HG03066 (cell line): Measurements from ENCODE around the gene CFAP77.

Experiments
- ATAC-seq: cut with Tn5 transposase; IDR thresholded peaks from one replicate; pipeline ENCODE4 v1.9.1; 2021; ENCODE audit warnings: low read depth; ENCODE audit not compliant: unreplicated experiment

CFAP77 gene

DNA sequence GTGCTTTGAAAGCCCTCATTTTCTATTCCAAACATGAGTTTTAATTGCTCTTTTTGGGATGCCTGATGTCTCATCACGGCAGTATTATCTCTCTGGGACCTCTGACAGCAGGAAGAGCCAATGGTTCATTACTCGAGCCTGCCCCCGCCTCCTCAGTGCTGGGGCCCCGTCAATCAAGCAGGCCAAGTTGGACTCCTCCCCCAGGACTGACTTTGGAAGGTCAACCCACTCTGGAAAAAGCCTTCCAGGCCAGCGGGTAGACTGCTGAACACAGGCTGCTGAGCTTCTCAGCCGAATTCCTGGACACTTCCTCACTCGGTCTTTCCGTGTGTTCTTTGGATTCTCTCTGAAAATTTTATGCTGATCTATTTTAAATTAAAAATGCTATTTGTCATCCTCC lies 162.9 kb downstream of the CFAP77 start:
- no peak for ATAC-seq

DNA sequence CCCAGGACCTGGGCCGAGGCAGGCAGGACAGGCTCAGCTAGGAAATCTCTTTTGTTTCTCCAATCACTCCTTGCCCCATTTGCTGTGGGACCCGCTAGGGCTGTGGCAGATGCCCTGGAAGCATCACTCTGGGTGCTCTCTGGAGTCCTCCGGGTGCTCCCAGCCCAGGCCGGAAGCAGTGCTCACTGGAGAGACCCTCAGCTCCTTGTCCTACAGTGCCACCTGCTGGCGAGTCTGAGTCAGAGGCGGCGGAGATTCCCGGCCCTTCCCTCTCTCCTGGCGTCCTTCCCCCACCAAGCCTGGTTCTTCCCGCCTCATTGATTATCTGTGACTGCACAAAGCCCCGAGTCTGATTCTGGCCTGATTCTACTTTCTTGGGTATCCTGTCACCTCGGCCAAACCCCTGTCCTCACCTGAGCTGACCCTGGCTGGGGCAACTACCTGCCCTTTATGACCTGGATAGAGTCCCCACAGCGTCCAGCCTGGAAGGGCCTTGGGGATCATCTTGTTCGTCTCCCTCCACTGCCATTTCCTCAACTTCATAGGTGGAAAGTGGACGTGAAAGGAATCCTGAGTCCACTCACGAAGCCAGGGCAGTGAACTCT lies 165.1 kb downstream of the CFAP77 start:
- ATAC-seq: no peak

DNA sequence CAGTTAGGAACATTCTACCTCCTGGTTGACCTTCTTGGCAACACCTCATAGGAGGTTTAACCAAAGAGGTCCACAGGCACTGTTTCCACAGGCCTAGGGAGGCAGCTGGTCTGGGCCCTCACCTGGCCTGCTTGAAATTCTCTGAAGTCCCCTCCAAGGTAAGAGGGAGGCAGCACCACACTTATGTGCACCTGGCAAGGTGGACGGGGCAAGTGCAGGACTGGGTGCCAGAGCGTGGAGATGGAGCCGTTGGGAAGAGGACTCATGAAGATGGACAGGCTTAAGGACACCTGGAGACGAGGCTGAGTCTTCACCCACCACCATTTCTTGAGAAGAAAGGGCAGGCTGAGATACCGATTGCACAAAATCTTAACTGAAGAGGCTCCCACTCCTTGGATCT lies 165.8 kb downstream of the CFAP77 start:
- ATAC-seq: no peak

DNA sequence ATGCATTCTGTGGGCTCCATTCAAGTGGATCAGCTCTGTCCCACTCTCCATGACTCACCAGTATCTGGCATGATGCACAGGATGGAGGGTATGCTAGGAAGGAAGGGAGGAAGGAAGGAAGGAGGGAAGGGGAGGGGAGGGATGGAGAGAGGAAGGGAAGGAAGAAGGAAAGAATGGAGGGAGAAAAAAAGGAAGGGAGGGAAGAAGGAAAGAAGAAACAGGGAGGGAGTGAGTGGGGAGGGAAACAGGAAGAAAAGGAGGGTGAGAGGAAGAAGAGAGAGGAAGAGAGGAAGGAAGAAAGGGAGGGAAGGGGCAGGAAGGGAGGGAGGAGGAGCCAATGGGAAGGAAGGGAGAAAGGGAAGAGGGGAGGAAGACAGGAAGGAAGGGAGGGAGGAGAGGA lies 167.1 kb downstream of the CFAP77 start:
- no peak for ATAC-seq

DNA sequence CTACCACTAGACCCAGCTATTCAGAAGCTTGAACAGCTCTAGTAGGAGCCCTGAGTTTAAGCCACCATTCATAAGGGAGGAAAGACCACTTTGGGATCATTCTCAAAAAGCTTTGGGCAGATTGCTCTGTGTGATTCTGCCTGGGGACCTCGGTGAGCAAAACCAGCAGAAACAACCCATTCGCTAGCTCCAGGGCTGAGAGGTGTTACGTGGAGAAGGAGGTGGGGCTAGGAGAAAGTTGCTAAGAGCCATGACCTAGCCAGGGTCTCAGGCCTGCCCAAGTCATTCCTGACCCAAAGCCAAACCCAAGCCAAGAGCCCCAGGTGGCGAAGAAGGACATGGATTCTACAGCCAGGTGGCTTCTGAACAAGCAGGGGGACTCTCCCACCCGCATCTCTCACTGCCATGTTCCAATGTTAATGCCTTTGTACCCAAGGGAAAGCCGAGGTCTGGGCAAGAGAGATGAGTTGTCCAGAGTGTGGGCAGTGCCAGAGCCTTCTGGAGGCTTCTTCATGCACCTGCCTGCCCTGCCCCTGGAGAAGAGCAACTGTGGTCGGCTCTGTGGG lies 168.4 kb downstream of the CFAP77 start:
- ATAC-seq: no peak

DNA sequence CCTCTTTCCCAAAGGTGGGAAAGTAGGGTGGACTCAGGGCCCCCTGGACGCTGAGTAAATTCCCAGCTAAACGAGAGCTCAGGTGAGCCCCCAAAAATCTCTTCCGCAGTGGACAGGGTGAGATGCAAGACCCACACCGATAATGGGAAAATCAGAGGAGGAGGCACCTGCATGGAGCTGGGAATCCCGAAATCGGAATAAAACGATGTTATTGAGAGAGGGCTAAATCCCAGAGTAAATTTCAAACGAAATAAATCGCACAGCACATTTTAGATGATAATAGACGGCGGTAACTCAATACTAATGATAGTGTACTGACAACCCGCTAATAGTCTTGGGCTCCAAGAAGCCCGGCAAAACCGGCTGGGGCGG lies 169.4 kb downstream of the CFAP77 start:
- ATAC-seq: no peak

DNA sequence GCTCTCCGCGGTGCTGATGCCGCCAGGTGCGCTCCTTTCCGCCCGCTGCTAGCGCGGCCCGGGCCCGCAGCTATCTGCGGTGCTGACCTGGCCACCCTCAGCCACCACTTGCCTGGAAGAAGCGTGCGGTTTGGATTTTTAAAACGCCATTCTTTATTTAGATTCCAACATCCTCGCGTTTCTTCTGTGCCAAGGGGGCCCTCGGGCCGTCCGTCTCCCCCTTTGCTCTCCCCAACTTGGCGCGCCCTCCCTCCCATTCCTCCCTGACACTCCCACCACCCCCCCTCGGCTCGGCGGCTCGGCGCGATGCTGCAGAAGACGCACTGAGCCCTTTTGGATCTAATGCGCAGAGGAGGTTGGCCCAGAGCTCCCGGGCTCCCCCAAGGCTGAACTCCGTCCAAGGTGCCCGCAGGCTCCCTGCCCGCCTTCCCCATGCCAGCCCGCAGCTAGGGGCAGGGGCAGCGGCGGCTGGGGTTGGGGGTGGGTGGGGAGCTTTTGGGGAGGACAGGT lies 172.3 kb downstream of the CFAP77 start, which contains the start of gene BARHL1:
Gene BARHL1, plus strand, starts transcription at position 331 of the 510 bp plus-strand sequence. CDS start 192 bp downstream, outside the sequence.
- ATAC-seq: no peak

DNA sequence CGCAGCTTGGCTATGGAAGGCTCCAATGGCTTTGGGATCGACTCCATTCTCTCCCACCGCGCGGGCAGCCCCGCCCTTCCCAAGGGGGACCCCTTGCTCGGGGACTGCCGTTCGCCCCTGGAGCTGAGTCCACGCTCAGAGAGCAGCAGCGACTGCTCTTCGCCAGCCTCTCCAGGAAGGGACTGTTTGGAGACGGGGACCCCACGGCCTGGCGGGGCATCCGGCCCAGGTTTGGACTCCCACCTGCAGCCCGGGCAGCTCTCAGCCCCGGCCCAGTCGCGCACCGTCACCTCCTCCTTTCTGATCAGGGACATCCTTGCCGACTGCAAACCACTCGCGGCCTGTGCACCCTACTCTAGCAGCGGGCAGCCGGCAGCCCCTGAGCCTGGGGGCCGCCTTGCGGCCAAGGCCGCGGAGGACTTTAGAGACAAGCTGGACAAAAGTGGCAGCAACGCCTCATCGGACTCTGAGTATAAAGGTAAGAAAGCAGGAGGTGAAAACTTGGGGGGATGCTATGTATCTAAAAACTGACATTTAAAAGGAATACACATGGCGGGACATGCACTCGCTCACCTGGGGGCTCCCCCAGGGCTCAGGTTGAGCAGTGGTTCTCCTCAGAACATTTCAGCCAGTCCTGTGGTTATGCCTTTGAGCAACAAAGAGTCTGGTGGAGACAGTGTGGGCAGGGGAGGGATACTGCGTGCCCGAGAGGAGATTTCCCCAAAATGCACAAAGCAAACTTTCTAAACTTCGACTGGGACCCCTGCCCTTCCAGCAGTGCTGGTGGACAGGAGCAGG lies 173.0 kb downstream of the CFAP77 start:
- ATAC-seq: no peak

DNA sequence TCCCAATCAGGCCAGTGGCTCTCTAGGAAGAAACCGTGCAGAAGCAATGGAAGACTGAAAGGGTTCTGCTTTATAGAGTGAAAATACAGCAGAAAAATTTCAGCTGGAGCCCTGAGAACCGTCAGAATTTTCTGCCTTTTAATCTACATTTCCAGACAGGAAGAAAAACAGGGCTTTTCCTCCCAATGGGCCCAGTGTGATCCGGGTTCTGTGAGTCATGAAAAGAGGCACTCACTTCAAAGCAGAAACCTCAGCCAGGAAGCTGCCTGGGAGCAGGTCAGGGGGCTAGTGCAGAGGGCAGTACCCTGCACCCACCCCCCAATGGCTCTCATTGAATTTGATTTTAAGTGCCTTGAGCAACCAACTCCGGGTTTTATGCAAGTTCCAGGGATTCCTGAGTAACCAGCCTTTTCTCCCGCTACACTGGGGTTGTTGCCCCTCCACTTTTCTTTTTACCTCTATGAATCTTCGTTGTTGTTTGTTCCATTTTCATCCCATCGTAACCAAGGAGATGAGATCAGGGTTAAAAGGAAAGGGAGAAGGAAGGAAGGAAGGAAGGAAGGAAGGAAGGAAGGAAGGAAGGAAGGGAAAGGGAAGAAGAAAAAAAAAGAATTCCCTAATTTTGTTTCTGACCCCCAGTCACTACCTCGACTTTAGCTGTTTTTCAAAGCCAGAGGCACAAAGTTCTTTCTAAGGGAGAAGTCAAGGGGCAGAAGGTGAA lies 173.7 kb downstream of the CFAP77 start:
- no peak for ATAC-seq

DNA sequence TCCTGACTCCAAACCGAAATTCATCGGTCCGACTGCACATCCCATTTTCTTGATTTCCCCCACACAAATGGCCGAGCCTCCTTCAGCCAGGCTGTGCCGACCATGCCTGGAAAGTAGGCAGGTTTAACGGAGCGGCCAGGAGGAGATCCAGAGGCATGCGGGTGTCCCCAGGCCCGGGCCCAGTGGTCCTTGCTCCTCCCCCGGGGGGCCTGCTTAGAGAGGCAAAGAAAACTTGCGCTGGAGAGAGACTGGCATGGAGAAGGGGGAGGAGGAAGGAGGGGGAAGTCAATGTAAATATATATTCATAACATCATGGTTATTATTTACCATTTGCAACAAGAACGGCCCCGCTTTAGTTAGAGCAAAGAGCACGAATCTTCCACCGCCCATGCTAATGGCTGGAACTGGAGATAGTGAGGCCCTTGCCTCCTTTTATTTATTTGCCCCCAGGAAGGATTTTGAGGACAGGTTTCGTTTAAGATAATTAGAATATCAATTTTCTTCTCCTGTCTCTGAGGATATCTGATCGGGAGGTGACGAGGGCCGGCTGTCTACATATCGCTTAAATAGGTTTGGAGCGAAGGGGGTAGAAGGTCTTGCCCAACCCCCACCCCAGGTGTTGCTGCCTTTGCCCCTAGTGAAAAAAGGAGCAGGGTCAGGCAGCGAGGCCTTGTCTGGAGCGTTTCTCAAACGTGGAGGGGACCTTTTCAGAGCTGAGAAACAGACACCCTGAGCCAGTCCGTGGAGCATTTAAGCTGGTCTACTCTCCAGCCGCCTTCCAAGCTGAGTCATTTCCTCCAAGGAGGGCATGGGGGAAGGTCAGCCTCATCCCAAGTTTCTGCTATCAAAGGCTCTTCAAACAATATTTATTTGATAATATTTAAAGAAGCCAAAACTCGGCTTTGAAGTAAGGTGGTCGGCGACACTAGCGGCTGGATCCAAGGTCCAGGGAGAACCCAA lies 174.9 kb downstream of the CFAP77 start:
- no peak for ATAC-seq

DNA sequence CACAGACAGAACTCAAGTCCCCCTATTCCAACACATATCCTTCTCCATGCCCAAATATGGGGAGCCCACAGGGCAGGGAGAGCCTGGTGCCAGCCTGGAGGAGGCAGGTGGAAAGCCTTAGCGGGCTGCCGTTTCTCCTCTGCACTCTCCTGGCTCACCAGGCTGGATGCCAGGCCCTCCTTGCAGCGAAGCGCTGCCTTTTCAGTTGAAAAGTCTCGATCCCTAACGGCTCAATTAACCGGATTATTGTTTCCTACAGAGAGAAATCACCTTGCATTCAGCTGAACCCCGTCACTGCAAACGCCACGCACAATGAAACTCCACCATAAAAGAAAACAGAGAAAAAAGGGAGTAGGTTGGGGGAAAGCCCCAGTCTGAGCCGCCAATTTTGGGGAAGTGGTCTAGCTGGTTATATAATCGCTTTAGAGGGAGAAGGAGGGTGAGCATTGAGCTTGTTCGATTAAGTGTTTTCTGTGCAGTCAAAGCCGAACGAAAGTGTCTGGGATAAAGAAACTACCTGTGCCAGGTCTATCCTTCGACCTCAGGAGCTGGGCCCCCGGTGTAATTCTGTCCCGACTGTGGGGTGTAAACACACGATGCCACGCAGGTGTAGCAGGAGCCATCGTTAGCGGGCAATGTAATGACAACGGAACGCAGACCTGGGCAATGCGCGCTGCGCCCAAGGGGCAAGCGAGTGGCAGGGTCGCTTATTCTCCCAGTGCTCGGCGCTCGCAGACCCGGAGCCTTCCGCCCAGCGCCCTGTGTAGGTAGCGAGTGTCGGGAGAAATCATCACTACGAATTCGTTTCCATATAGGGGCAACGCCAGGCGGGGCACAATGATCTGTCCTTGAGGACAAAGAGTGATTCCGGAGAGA lies 176.2 kb downstream of the CFAP77 start:
- ATAC-seq: no peak

DNA sequence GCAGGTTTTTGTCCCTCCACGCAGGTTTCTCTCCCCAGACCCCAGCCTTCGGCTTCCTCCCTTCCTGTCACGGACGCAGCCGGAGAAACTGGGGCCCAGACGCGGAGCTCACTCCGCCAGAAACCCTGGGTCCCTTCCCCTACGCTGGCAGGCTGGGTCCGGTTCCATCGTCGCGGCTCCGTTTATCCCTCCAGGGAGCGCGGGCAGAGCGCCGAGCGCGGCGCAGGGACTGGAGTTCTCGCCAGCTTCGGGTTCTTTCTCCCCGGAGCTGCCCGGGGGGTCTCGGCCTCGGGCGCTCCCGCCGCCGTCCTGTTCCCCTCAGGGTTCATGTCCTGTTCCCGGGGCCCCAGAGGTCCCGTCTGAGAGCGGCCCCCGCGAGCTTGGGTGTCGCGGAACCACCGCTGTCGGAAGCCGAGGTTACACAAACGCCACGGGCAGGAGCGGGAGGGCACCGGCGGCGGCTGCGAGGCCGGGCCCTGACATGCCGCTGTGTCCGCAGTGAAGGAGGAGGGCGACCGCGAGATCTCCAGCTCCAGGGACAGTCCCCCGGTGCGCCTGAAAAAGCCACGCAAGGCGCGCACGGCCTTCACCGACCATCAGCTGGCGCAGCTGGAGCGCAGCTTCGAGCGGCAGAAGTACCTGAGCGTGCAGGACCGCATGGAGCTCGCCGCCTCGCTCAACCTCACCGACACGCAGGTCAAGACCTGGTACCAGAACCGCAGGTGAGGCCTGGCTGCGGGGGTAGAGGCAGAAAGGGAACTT lies 177.0 kb downstream of the CFAP77 start:
- no peak for ATAC-seq

DNA sequence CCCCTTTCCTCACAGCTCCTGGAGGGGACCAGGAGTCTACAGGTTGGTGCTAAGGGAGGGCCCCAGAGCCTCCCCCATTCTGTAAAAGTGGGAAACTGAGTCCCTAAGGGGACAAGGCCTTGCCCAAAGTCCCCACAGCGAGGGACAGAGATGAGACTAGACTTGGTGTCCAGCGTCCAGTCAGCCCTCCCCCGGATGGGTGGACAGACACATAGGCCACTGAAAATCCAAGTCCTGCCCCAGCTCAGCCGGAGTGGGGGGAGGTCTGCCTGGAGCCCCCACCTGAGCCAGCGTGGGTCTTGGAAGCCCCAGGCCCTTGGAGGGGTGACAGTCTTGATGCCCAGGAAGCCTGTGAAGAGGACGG lies 177.6 kb downstream of the CFAP77 start:
- no peak for ATAC-seq

DNA sequence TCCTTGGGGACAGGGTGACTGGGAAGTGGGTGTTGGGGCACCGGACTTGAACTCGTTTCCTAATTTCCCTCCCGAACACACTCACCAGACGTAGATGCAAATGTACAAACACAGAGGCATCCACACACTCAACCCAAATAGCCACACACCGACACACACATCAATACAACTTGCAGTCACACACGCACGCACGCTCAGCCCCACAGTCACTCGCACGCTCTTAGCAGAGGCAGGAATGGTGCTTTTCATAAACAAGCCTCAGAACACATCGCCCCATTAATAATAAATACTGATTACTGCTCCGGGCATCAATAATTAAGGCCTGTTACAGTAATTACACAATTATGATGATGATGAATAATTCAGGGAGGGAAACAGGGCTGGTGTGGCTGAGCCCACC lies 178.1 kb downstream of the CFAP77 start:
- no peak for ATAC-seq

DNA sequence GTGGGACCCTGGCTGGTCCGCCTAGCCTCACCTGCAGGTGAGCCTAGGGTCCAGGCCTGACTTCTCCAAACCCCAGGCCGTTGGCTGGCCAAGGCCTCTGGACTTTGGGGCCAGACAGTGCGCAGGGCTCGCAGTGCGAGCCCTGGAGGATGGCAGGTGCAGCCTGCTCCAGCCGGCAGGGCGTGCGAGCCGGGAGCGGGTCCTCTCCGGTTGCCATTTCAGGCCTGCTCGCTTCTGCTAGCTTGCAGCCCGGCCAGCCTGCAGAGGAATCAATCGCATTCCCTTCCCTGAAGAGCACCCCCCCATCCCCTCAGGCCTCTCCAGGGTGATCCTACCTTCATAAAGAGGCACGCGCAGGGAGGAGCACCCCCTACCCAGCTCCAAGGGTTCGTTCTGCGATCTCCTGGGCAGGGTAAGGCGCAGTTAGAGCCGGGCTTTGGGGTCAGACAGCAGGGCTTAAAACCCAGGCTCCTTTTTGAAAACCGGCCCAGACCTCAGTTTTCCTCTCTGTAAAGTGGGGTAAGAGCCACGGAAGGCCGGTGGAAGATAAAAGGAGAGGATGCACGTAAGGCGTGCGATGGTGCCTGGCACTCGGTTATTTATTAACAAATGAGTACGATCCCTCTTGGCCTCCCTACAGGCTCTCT lies 178.6 kb downstream of the CFAP77 start:
- ATAC-seq: no peak

DNA sequence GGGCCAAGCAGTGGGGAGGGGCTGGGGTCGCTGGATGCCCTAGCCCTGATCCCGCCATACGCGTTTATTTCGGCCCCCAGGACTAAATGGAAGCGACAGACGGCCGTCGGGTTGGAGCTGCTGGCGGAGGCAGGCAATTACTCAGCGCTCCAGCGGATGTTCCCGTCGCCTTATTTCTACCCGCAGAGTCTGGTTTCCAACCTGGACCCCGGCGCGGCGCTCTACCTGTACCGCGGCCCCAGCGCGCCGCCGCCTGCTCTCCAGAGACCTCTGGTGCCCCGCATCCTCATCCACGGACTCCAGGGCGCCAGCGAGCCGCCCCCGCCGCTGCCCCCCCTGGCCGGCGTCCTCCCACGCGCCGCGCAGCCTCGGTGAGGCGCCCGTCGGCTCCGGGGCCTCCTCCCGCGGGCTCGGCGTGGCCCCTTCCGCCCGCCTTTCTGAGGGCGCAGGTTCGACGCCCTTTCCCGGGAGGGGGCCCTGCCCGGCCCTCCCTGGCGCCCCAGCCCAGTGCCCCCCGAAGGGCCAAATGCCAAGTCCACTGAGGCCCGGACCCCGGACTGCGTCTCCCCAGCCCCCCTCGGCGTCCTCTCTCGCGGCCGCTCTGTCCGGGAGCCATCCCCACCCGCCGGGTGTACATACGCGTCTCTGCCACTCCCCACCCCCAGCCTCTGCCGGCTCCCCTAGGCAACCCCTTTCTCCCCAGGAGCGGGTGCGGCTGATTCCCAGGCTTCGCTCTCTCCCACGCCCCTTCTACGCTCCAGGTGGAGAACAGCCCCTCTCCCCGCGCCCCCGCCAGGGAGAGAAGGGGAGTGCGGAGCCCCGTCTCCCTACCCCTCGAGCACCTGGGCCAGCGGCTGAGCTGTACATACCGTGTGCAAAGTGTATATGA lies 179.4 kb downstream of the CFAP77 start:
- ATAC-seq: no peak

DNA sequence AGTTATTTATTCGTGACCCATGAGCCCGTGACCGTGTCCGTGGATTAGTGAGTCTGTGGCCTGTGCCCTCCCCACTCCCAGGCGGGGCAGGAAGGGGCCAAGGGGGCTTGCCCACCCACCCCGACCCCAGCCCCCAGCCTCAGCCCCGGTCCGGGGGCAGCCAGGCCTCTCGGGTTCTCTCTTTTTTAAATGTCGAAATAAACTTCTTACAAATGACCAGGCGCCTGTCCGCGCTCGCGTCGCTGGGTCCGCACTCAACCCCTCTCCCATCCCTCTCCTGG lies 180.0 kb downstream of the CFAP77 start:
- ATAC-seq: no peak
